ENCODE results near the gene CCM2. TPM values are rescaled to one million over a fixed set of nuclear protein-coding genes. Genes with fewer than 3 reads are reported as not detected.

Gene CCM2
- total RNA-seq, 2 experiments from 2014 or later = 130 to 134 TPM

DNA sequence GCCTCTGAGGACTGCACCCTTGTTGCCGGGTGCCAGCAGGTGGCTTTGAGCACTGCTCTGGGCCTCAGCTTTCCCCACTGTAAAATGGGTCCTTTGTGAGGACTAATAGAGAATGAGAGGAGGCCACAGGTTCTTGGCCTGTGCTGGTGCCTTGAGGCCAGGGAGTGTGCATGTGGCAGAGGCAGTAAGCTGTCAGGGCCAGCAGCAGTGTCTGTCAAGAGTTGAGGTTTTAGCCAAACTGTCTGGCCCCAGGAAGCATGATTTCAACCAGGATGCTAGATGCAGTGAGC, 75.3 kb downstream of the CCM2 start:
- ChIA-PET CTCF (no interaction called here), POLR2A (interaction anchor here (1.1 kb wide), 1 partner anchor 36 kb away, joined by 3 read pairs; no protein-coding TSS in a partner anchor)
- Mint-ChIP-seq H3K4me3 (no peak overlapping the region), H3K27me3 (no peaks in the 10 kb centered on the region), H3K9me3 (no peaks in the 10 kb centered on the region), H3K4me1 (peaks cover 7% of the 10 kb centered on the region), H3K27ac (no peak overlapping the region), H3K36me3 (ENCODE audit: low read depth) (peaks cover 55% of the 10 kb centered on the region)
- no peak for DNase-seq

DNA sequence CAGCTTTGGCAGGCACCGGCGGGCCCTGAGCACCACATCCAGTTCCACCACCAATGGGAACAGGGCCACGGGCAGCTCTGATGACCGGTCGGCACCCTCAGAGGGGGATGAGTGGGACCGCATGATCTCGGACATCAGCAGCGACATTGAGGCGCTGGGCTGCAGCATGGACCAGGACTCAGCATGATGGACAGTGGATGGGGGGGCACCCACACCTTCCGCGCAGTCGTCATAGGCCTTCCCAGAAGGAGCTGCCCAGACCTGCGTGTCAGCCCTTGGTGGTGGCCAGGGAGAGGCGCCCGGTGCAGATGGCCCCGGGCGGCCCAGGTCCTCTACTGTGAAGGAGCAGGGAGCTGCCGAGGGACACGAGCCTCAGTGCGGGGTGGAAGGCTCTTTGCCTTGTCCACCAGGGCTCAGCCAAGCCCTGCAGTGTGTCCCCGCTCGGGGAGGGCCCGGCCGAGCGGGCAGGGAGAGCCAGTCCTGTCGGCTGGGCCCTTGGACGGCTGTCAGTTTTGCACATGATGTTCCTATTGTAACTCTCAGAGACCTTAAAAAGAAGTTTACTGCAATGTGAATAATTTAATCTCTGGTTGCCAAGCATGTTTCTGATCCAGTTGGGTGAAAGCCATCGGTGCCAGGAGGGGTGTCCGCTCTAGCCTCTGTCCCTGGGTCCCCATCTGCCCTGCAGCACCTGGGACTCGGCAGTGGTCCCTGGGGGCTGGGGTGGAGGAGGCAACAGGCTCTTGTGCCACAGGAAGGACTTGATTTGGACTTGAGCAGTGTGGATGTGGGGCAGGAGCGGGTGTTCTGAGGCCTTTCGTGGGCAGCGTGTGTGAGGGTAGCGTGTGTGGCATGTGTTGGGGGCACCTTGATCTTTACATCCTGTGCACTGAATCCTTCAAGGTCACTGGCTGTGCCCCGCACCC, 76.1 kb downstream of the CCM2 start:
- no peak overlapping the region for H3K27ac Mint-ChIP-seq
- DNase-seq = no peak
- H3K4me1 Mint-ChIP-seq = peaks cover 7% of the 10 kb centered on the region
- H3K9me3 Mint-ChIP-seq = no peaks in the 10 kb centered on the region
- peaks cover 52% of the 10 kb centered on the region for H3K36me3 Mint-ChIP-seq (ENCODE audit: low read depth)
- ChIA-PET CTCF (no interaction called here), POLR2A (interaction anchor here (1.1 kb wide), 2 partner anchors 11 to 35 kb away, joined by 3 read pairs; no protein-coding TSS in a partner anchor)
- H3K4me3 Mint-ChIP-seq = no peak overlapping the region
- H3K27me3 Mint-ChIP-seq = no peaks in the 10 kb centered on the region

DNA sequence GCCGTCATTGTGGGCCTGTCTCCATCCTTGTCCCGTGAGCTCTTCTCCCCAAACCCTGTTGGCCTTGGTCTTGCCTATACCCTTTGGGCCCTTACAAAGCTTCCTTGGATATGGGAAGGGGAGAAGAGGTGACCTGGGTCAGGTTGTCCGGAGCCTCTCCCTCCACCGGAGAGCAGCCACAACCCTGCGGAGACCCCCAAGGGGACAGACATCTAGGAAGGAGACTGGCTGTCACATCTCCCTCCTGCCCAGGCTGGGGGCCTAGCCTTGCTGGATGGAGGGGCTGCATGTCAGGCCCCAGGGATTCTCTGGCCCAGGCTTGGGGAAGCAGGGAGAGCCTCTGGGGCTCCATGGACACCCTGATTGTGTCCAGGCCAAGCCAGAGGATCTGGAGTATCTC, 76.9 kb downstream of the CCM2 start:
- ChIA-PET CTCF (interaction anchor here (1.2 kb wide), 1 partner anchor 60 kb away, joined by 3 read pairs; no protein-coding TSS in a partner anchor), POLR2A (interaction anchor here (1.1 kb wide), 1 partner anchor 10 kb away, joined by 3 read pairs; no protein-coding TSS in a partner anchor)
- peaks cover 7% of the 10 kb centered on the region for H3K4me1 Mint-ChIP-seq
- H3K9me3 Mint-ChIP-seq = no peaks in the 10 kb centered on the region
- H3K27me3 Mint-ChIP-seq = no peaks in the 10 kb centered on the region
- no peak overlapping the region for H3K27ac Mint-ChIP-seq
- H3K36me3 Mint-ChIP-seq (ENCODE audit: low read depth) = peaks cover 46% of the 10 kb centered on the region
- DNase-seq = no peak
- no peak overlapping the region for H3K4me3 Mint-ChIP-seq

DNA sequence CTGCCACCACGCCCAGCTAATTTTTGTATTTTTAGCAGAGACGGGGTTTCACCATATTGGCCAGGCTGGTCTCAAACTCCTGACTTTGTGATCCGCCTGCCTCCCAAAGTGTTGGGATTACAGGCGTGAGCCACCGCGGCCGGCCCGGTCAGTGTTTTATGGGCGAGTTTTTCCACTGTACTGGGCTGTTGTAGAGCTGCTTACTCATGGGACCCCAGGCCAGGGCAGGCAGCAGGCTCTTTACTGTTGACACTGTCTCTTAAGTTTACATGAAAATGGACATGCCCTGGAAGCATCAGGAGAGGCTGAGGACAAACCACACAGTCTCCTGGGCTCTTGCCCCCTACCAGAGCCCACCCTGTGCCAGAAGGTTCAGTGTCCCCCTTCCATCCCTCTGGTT, 77.6 kb downstream of the CCM2 start:
- no peaks in the 10 kb centered on the region for H3K9me3 Mint-ChIP-seq
- H3K4me3 Mint-ChIP-seq = no peak overlapping the region
- H3K36me3 Mint-ChIP-seq (ENCODE audit: low read depth) = peaks cover 41% of the 10 kb centered on the region
- no peak for DNase-seq
- no peak overlapping the region for H3K27ac Mint-ChIP-seq
- ChIA-PET CTCF (interaction anchor here (1.2 kb wide), 1 partner anchor 59 kb away, joined by 3 read pairs; no protein-coding TSS in a partner anchor), POLR2A (interaction anchor here (1.1 kb wide), 1 partner anchor 9 kb away, joined by 3 read pairs; no protein-coding TSS in a partner anchor)
- H3K27me3 Mint-ChIP-seq = no peaks in the 10 kb centered on the region
- H3K4me1 Mint-ChIP-seq = peaks cover 7% of the 10 kb centered on the region

DNA sequence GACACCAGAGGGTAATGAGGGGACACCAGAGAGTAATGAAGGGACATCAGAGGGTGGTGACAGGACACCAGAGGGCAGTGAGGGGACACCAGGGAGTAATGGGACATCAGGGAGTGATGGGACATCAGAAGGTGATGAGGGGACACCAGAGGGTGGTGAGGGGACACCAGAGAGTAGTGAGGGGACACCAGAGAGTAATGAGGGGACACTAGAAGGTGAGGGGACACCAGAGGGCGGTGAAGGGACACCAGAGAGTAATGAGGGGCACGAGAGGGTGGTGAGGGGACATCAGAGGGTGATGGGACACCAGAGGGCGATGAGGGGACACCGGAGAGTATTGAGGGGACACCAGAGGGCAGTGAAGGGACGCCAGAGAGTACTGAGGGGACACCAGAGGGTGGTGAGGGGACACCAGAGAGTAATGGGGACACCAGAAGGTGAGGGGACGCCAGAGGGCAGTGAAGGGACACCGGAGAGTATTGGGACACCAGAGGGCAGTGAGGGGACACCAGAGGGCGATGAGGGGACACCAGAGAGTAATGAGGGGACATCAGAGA, 78.2 kb downstream of the CCM2 start:
- DNase-seq = no peak
- Mint-ChIP-seq H3K4me3 (no peak overlapping the region), H3K27ac (peak overlapping the region; percentile 42)

DNA sequence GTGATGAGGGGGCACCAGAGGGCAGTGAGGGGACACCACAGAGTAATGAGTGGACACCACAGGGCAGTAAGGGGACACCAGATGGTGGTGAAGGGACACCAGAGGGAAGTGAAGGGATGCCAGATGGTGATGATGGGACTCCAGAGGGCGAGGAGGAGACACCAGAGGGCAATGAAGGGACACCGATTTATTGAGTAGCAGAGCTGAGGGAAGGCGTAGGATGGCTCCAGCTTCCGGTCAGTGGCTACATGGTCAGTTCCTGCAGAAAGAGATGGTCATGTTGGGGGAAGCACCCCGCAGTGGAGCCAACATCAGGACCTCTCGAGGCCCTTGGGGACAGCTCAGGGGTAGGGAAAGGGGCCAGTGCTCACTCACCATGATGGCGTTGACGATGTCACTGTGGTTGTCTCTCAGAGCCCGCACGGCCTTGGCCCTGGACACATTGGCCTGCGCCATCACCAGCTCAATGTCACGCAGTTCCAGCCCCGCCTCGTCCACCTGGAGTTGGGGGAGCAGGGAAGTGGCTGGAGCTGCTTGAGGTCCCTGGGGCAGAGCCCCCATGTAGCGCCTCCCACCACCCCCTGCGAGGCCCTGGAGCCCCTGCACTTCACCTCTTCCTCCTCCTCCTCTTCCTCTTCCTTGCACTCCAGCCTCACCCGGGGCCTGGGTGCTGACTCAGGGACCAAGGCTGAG, 80.4 kb downstream of the CCM2 start:
- ChIA-PET CTCF (interaction anchor here (1.2 kb wide), 2 partner anchors 48 to 107 kb away, joined by 3 read pairs; no protein-coding TSS in a partner anchor), POLR2A (interaction anchor here (1.0 to 2.3 kb wide), 4 partner anchors 30 to 55 kb away, joined by 3 to 13 read pairs (median 4); no protein-coding TSS in a partner anchor)
- Mint-ChIP-seq H3K27me3 (no peaks in the 10 kb centered on the region), H3K4me1 (peaks cover 4% of the 10 kb centered on the region), H3K4me3 (no peak overlapping the region), H3K27ac (no peak overlapping the region), H3K9me3 (no peaks in the 10 kb centered on the region), H3K36me3 (ENCODE audit: low read depth) (peaks cover 16% of the 10 kb centered on the region)
- no peak for DNase-seq

More for the DNA sequence above, 78.2 kb downstream of the CCM2 start:
- Mint-ChIP-seq H3K4me1 (peaks cover 5% of the 10 kb centered on the region), H3K9me3 (no peaks in the 10 kb centered on the region), H3K36me3 (ENCODE audit: low read depth) (peaks cover 34% of the 10 kb centered on the region), H3K27me3 (no peaks in the 10 kb centered on the region)
- ChIA-PET CTCF (no interaction called here), POLR2A (no interaction called here)

DNA sequence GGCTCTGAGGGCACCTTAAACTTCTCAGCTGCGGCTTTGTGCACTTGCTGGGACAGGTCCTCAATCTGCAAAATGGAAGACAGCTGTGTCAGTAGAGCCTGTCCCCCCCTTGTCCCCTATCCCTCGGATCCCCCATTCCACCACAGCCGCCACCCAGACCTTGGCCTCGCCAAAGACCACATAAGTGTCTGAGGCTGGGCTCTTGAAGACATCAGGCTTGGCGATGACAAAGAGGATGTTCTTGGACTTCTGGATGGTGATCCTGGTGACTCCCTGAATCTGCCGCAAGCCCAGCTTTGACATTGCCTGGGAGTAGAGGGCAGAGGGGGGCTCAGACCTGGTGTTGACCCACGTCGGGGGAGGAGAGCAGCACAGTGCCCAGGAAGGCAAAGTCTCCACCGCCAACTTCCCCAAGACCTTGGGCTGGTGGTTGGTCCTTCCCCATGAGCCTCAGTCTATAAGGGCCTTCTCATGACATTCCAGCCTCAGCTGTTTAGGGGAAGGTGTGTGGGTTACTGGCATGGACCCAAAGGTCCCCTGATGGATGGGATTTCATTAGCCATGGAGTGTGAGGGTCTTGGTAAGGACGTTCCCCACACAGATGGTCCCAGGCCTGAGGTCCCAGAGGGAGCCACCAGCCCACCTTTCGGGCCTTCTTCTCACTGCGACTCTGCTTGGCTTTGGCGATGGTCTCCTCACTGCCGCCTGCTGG, 81.1 kb downstream of the CCM2 start:
- Mint-ChIP-seq H3K27me3 (no peaks in the 10 kb centered on the region), H3K36me3 (ENCODE audit: low read depth) (peaks cover 11% of the 10 kb centered on the region), H3K27ac (no peak overlapping the region), H3K4me3 (no peak overlapping the region), H3K4me1 (peaks cover 4% of the 10 kb centered on the region), H3K9me3 (no peaks in the 10 kb centered on the region)
- DNase-seq = no peak
- ChIA-PET POLR2A (interaction anchor here (1.0 to 2.3 kb wide), 5 partner anchors 10 to 55 kb away, joined by 3 to 13 read pairs (median 3); no protein-coding TSS in a partner anchor), CTCF (interaction anchor here (1.0 to 1.2 kb wide), 3 partner anchors 47 to 107 kb away, joined by 3 to 7 read pairs (median 3); no protein-coding TSS in a partner anchor)

DNA sequence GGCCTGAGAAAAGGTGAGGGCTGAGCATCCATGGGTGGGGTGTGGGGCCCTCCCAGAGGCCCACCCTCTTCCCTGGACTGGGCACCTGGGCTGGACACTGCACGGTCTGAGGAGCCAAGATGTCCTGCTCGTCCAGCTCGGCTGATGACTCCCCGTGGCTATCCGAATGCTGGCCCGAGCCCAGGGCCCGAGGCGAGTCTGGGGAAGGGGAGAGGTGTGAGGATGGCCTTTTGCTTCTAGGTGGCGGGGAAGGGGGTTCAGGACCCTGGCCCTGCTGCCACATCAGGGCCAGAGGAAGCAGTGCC, 81.6 kb downstream of the CCM2 start:
- Mint-ChIP-seq H3K4me1 (peaks cover 3% of the 10 kb centered on the region), H3K4me3 (no peak overlapping the region), H3K27me3 (no peaks in the 10 kb centered on the region), H3K27ac (no peak overlapping the region), H3K9me3 (no peaks in the 10 kb centered on the region), H3K36me3 (ENCODE audit: low read depth) (peaks cover 9% of the 10 kb centered on the region)
- CTCF ChIA-PET = interaction anchor here (1.0 to 1.2 kb wide), 2 partner anchors 54 to 108 kb away, joined by 3 to 7 read pairs; no protein-coding TSS in a partner anchor
- POLR2A ChIA-PET = interaction anchor here (1.1 to 2.3 kb wide), 3 partner anchors 10 to 54 kb away, joined by 3 to 13 read pairs (median 6); no protein-coding TSS in a partner anchor
- DNase-seq = no peak

DNA sequence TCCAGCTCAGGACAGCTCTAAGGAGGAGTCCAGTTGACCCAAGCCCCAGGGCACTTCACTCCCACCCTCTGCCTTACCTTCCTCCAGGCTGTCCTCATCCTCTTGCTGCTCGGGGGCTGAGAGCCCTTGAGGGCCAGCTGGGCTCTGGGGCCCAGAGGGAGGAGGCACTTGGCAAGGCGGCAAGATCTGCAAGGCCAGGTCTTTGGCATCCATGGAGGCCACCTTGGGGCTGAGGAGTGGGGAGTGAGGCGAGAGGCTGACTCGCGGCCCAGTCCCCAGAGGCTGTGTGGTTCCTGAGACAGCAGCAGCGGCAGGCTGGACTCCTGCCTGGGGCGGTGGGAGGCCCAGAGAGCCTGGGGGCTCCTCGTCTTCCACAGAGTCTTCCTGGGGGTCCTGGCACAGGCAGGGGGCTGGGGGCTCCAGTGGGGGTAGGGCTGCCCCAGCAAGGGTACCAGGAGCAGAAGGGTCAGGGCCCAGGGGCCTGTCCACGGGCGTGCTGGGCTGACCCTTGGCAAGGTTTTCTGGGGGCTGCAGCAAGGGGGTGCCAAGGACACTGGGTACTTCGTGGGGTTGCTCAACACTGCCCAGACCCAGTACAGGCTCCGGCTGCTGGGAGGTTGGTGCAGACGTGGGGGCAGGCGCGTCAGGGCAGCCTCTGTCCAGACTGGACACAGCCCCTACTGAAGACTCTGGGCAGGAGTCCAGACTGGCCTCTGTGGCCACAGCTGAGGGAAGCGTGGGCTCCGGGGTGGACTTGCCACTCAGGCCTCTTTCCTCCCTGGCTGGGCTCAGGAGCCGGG, 82.2 kb downstream of the CCM2 start:
- Mint-ChIP-seq H3K27ac (no peak overlapping the region), H3K4me3 (no peak overlapping the region), H3K27me3 (no peaks in the 10 kb centered on the region), H3K36me3 (ENCODE audit: low read depth) (peaks cover 4% of the 10 kb centered on the region), H3K9me3 (no peaks in the 10 kb centered on the region), H3K4me1 (peaks cover 3% of the 10 kb centered on the region)
- POLR2A ChIA-PET = interaction anchor here (1.1 to 2.3 kb wide), 2 partner anchors 11 to 41 kb away, joined by 3 to 6 read pairs; no protein-coding TSS in a partner anchor
- CTCF ChIA-PET = interaction anchor here (1.2 kb wide), 1 partner anchor 109 kb away, joined by 3 read pairs; no protein-coding TSS in a partner anchor
- no peak for DNase-seq

DNA sequence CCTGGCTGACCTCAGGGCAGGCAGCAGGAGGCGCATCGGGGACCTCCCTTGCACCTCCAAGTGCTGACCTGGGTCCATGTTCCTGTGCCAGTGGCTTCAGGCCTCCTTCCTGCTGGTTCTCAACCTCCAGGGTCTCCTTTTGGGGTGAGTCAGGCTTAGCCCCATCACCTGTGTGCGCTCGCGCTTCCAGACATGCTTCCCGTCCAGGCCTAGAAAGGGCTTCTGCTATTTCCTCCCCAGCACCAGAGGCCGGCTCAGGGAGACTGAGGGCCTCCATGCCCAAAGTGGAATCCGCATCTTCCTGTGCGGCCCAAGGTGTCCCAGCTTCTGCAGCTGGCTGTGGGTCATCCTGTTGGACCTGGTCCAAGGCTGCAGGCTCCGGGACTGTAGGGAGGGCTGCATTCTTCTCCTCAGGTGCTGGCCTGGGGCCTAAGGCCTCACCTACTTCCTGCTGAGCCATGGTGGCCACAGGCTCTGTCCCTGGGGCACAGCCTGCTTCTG, 82.9 kb downstream of the CCM2 start:
- ChIA-PET CTCF (no interaction called here), POLR2A (no interaction called here)
- no peak for DNase-seq
- no peaks in the 10 kb centered on the region for H3K9me3 Mint-ChIP-seq
- H3K4me3 Mint-ChIP-seq = no peak overlapping the region
- peaks cover 2% of the 10 kb centered on the region for H3K27me3 Mint-ChIP-seq
- H3K27ac Mint-ChIP-seq = no peak overlapping the region
- peaks cover 3% of the 10 kb centered on the region for H3K4me1 Mint-ChIP-seq
- H3K36me3 Mint-ChIP-seq (ENCODE audit: low read depth) = peaks cover under 1% of the 10 kb centered on the region

DNA sequence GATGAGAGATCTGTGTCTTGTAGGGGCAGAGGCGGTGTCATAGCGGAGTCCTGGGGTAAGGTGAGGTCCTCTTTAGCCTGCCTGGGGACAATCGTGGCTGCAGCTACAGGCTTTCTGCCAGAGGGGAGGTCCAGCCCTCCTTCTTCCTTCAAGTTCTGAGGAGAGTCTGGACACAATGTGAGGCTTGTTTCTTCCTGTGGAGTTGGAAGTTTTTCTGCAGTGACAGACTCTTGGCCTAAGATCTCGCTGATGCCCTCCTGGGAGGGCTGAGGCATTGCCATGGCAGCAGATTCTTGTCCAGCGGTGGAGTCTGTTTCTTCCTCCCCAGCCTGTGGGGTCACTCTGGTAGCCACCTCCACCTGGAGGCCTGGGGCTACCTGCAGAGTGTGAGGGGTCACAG, 84.3 kb downstream of the CCM2 start:
- H3K4me1 Mint-ChIP-seq = peaks cover 5% of the 10 kb centered on the region
- H3K36me3 Mint-ChIP-seq (ENCODE audit: low read depth) = no peaks in the 10 kb centered on the region
- H3K27me3 Mint-ChIP-seq = peaks cover 11% of the 10 kb centered on the region
- CTCF ChIA-PET = no interaction called here
- DNase-seq = no peak
- H3K4me3 Mint-ChIP-seq = no peak overlapping the region
- no peaks in the 10 kb centered on the region for H3K9me3 Mint-ChIP-seq
- H3K27ac Mint-ChIP-seq = no peak overlapping the region
- POLR2A ChIA-PET = no interaction called here

Data from activated CD4-positive, alpha-beta memory T cell treated with anti-CD3 and anti-CD28 coated beads, Interleukin-2, amount 10 ng/mL, durations not matched to agents 7 days and 5 days (primary cell).